A673 (cell line): ENCODE results near the gene ERCC6. TPM values are rescaled to one million over a fixed set of nuclear protein-coding genes. Genes with fewer than 3 reads are reported as not detected.

ENCODE experiments used
- BruUV-seq: library from RNA; stranded (reverse); fragments of 400-500 nt; replicated peaks from 2 replicates; lab custom pipeline; 2021; lab: Mats Ljungman, UMichigan
- CTCF ChIA-PET: fragments of 300-600 bp; sonication (Branson Sonifier 250); formaldehyde crosslinking; loops from one replicate; lab custom pipeline; 2022; ENCODE audit warnings: antibody characterized with exemption; lab: Charles Lee
- POLR2A ChIA-PET: fragments of 300-600 bp; sonication (Branson Sonifier 250); formaldehyde crosslinking; loops from one replicate; lab custom pipeline; 2022; ENCODE audit warnings: antibody characterized with exemption; ENCODE audit not compliant: low non-redundant PET; lab: Charles Lee
- DNase-seq: peaks from one replicate; pipeline ENCODE4 v3.0.0-alpha.2; 2015; ENCODE audit warnings: low spot score
- H3K27ac ChIP-seq: fragments of 200-600 bp; sonication (generic); 2 replicates; pipeline ENCODE4 v1.5.1; 2016; ENCODE audit warnings: mixed run types, low read depth, mild to moderate bottlenecking, mixed read lengths, antibody characterized with exemption, low read length; ENCODE audit not compliant: poor library complexity, severe bottlenecking
- H3K27me3 ChIP-seq: fragments of 200-600 bp; sonication (generic); replicated peaks from 2 replicates; pipeline ENCODE4 v1.6.1; 2017; ENCODE audit warnings: mixed run types, low read depth, mild to moderate bottlenecking, mixed read lengths, antibody characterized with exemption, low read length; ENCODE audit not compliant: insufficient read depth, poor library complexity
- H3K36me3 ChIP-seq: fragments of 200-600 bp; sonication (generic); 2 replicates; pipeline ENCODE4 v1.6.1; 2016; ENCODE audit warnings: mixed run types, mild to moderate bottlenecking, mixed read lengths, antibody characterized with exemption, low read length; ENCODE audit not compliant: insufficient read depth, poor library complexity, severe bottlenecking
- H3K4me1 ChIP-seq: fragments of 200-600 bp; sonication (generic); 2 replicates; pipeline ENCODE4 v1.6.1; 2017; ENCODE audit warnings: mixed run types, mild to moderate bottlenecking, mixed read lengths, antibody characterized with exemption, low read length; ENCODE audit not compliant: insufficient read depth, poor library complexity, severe bottlenecking
- H3K4me3 ChIP-seq: fragments of 200-600 bp; sonication (generic); 2 replicates; pipeline ENCODE4 v1.5.1; 2016; ENCODE audit warnings: low read depth, mixed run types, mild to moderate bottlenecking, mixed read lengths, low read length; ENCODE audit not compliant: poor library complexity, severe bottlenecking
- H3K9me3 ChIP-seq: fragments of 200-600 bp; sonication (generic); 2 replicates; pipeline ENCODE4 v1.6.1; 2016; ENCODE audit warnings: mixed run types, low read depth, mild to moderate bottlenecking, mixed read lengths, antibody characterized with exemption, low read length; ENCODE audit not compliant: poor library complexity, severe bottlenecking
- EZH2 ChIP-seq: fragments of 200-600 bp; sonication (generic); IDR thresholded peaks from 2 replicates; pipeline ENCODE4 v1.6.1; 2017; ENCODE audit warnings: borderline replicate concordance, low read depth, mild to moderate bottlenecking, mixed read lengths, antibody characterized with exemption, low read length; ENCODE audit not compliant: poor library complexity, severe bottlenecking
- intact Hi-C: fragments of 100-400 bp; cut with micrococcal nuclease; formaldehyde crosslinking; loops from one replicate; pipeline ENCODE4 v1.10.0; 2022; ENCODE audit not compliant: unreplicated experiment
- total RNA-seq: library from RNA; stranded (reverse); gene quantifications from 2 replicates; pipeline ENCODE4 v1.2.3, GENCODE V29; 2021
- TF ChIP-seq, protein P1 (sequence below): fragments of 300-800, 200-600 bp; sonication (generic); conservative IDR thresholded peaks from 2 replicates; pipeline ENCODE4 v1.5.1; 2017; ENCODE audit warnings: low read depth, mild to moderate bottlenecking, antibody characterized with exemption, low read length, moderate library complexity, mixed read lengths

The ERCC6 gene
- total RNA-seq, 1 experiment from 2014 or later = 11.0 TPM

- POLR2A ChIA-PET = no interaction called here
- no peaks in the 10 kb centered on the region for H3K9me3 ChIP-seq
- CTCF ChIA-PET = no interaction called here
- no peak overlapping the region for H3K27ac ChIP-seq
- intact Hi-C loops = no loop called here
- no peaks in the 10 kb centered on the region for H3K36me3 ChIP-seq
- no peak for TF ChIP-seq EZH2
- TF ChIP-seq, protein P1, sequence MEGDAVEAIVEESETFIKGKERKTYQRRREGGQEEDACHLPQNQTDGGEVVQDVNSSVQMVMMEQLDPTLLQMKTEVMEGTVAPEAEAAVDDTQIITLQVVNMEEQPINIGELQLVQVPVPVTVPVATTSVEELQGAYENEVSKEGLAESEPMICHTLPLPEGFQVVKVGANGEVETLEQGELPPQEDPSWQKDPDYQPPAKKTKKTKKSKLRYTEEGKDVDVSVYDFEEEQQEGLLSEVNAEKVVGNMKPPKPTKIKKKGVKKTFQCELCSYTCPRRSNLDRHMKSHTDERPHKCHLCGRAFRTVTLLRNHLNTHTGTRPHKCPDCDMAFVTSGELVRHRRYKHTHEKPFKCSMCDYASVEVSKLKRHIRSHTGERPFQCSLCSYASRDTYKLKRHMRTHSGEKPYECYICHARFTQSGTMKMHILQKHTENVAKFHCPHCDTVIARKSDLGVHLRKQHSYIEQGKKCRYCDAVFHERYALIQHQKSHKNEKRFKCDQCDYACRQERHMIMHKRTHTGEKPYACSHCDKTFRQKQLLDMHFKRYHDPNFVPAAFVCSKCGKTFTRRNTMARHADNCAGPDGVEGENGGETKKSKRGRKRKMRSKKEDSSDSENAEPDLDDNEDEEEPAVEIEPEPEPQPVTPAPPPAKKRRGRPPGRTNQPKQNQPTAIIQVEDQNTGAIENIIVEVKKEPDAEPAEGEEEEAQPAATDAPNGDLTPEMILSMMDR = no peak
- DNase-seq = no peak
- H3K4me1 ChIP-seq = no peaks in the 10 kb centered on the region
- H3K27me3 ChIP-seq = no peaks in the 10 kb centered on the region
- BruUV-seq = no TSS peak
- no peak overlapping the region for H3K4me3 ChIP-seq
These were observed 52.2 kb downstream of the ERCC6 start for GRCh38 chr10:49486738-49487137.

DNA sequence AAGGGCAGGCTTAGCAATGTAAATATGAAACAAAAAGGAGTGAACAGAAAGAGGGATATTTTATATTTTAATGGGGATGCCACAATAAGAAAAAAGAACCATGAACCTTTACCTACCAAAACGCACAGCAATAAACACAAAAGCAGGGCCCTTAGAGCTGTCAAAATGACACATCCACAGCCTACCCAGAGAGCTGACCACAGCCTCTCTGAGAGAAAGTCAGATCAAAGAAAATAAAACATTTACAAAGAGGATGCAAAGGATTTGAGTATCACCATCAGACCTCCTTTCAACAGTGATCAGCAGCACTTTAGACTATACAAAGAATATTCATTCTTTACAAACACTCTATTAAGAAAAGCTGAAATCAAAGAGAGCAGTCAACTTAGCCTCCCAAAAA, 52.9 kb downstream of the ERCC6 start:
- ChIA-PET CTCF (no interaction called here), POLR2A (no interaction called here)
- no peak for DNase-seq
- Histone ChIP-seq H3K4me1 (no peaks in the 10 kb centered on the region), H3K4me3 (no peak overlapping the region), H3K27ac (no peak overlapping the region), H3K9me3 (no peaks in the 10 kb centered on the region), H3K27me3 (no peaks in the 10 kb centered on the region), H3K36me3 (no peaks in the 10 kb centered on the region)
- BruUV-seq = no TSS peak
- intact Hi-C loops = no loop called here
- TF ChIP-seq, protein P1 = no peak
- no peak for TF ChIP-seq EZH2

GRCh38 chr10:49484486-49485235, 54.3 kb downstream of the ERCC6 start:
- H3K9me3 ChIP-seq = no peaks in the 10 kb centered on the region
- TF ChIP-seq EZH2 = no peak
- H3K27ac ChIP-seq = no peak overlapping the region
- no peaks in the 10 kb centered on the region for H3K27me3 ChIP-seq
- no peak for DNase-seq
- H3K36me3 ChIP-seq = no peaks in the 10 kb centered on the region
- intact Hi-C loops = no loop called here
- H3K4me3 ChIP-seq = no peak overlapping the region
- CTCF ChIA-PET = no interaction called here
- POLR2A ChIA-PET = no interaction called here
- no peaks in the 10 kb centered on the region for H3K4me1 ChIP-seq
- BruUV-seq = no TSS peak

GRCh38 chr10:49478819-49479218, 60.1 kb downstream of the ERCC6 start:
- no peak for DNase-seq
- ChIA-PET POLR2A (no interaction called here), CTCF (no interaction called here)
- Histone ChIP-seq H3K36me3 (no peaks in the 10 kb centered on the region), H3K27ac (no peak overlapping the region), H3K4me1 (no peaks in the 10 kb centered on the region), H3K9me3 (no peaks in the 10 kb centered on the region), H3K27me3 (no peaks in the 10 kb centered on the region), H3K4me3 (no peak overlapping the region)
- TF ChIP-seq EZH2 = no peak
- TF ChIP-seq, protein P1 = no peak
- intact Hi-C loops = no loop called here
- no TSS peak for BruUV-seq
